K562 (cell line): ENCODE measurements around the gene NEK5. TPM values are rescaled to one million over a fixed set of nuclear protein-coding genes. Genes with fewer than 3 reads are reported as not detected.

Experiments
- ARID1B ChIP-seq: fragments of 450-650 bp; IDR thresholded peaks from 2 replicates; pipeline ENCODE4 v1.6.1; 2016; ENCODE audit warnings: antibody characterized with exemption, mild to moderate bottlenecking, inconsistent platforms
- ARNT ChIP-seq, 2 experiments: fragments of 450-650 bp; IDR thresholded peaks; 2 replicates each; pipeline ENCODE4 v1.6.1; 2016; ENCODE audit warnings: mild to moderate bottlenecking in 1 of 2
- BRD9 ChIP-seq: fragments of 450-650 bp; IDR thresholded peaks from 2 replicates; pipeline ENCODE4 v1.6.1; 2018; ENCODE audit warnings: low read depth; ENCODE audit not compliant: partially characterized antibody
- CBX2 ChIP-seq: fragments of 200-600 bp; sonication (generic); IDR thresholded peaks from one replicate; pipeline ENCODE4 v1.6.1; 2012; ENCODE audit warnings: mild to moderate bottlenecking, low read length, inconsistent platforms; ENCODE audit not compliant: insufficient read depth, poor library complexity, severe bottlenecking
- DEAF1 ChIP-seq: fragments of 450-650 bp; formaldehyde crosslinking; IDR thresholded peaks from 2 replicates; pipeline ENCODE4 v1.4.0; 2020; ENCODE audit warnings: mild to moderate bottlenecking, moderate library complexity
- DPF2 ChIP-seq: fragments of 450-650 bp; IDR thresholded peaks from 2 replicates; pipeline ENCODE4 v1.6.1; 2016
- EHMT2 ChIP-seq: fragments of 450-650 bp; IDR thresholded peaks from 2 replicates; pipeline ENCODE4 v1.6.1; 2018; ENCODE audit warnings: antibody characterized with exemption
- GATAD2A ChIP-seq: fragments of 450-650 bp; IDR thresholded peaks from 2 replicates; pipeline ENCODE4 v1.6.1; 2017
- HMG20A ChIP-seq: fragments of 450-650 bp; formaldehyde crosslinking; conservative IDR thresholded peaks from 2 replicates; pipeline ENCODE4 v1.4.0; 2020; ENCODE audit warnings: mild to moderate bottlenecking, mixed read lengths
- MAX ChIP-seq: sonication (generic); formaldehyde crosslinking; IDR thresholded peaks from 2 replicates; pipeline ENCODE4 v1.9.0; 2022; ENCODE audit warnings: mild to moderate bottlenecking, missing genetic modification reagents
- MECOM ChIP-seq: fragments of 250-450 bp; sonication (Bioruptor Pico); IDR thresholded peaks from 2 replicates; pipeline ENCODE4 v1.8.0; 2022; ENCODE audit warnings: inconsistent platforms
- NELFE ChIP-seq: IDR thresholded peaks from 2 replicates; pipeline ENCODE4 v1.6.1; 2011; ENCODE audit warnings: mild to moderate bottlenecking; ENCODE audit not compliant: insufficient read depth, insufficient read length
- POLR2AphosphoS5 ChIP-seq: IDR thresholded peaks from 2 replicates; pipeline ENCODE4 v1.6.1; 2011; ENCODE audit warnings: mild to moderate bottlenecking, low read depth, low read length, moderate library complexity; ENCODE audit not compliant: control insufficient read depth, insufficient read depth
- POLR3G ChIP-seq: IDR thresholded peaks from 2 replicates; pipeline ENCODE4 v1.6.1; 2011; ENCODE audit not compliant: insufficient read length, insufficient replicate concordance; ENCODE audit errors: extremely low read depth
- TEAD1 ChIP-seq, 2 experiments: fragments of 450-650 bp in 1 of 2; sonication (generic) in 1 of 2; formaldehyde crosslinking; IDR thresholded peaks; 2 replicates each; pipeline versions ENCODE4 v1.4.0 to v1.8.0; 2020 to 2022; ENCODE audit warnings: mild to moderate bottlenecking in 2 of 2, missing genetic modification reagents in 1 of 2
- THAP12 ChIP-seq: fragments of 250-450 bp; sonication (Bioruptor Pico); IDR thresholded peaks from 2 replicates; pipeline ENCODE4 v1.9.0; 2021; ENCODE audit warnings: mild to moderate bottlenecking, inconsistent platforms
- ZNF143 ChIP-seq: sonication (generic); formaldehyde crosslinking; IDR thresholded peaks from 2 replicates; pipeline ENCODE4 v1.9.0; 2022; ENCODE audit warnings: mild to moderate bottlenecking, missing genetic modification reagents
- ZNF354B ChIP-seq: fragments of 250-450 bp; sonication (Bioruptor Pico); IDR thresholded peaks from 2 replicates; pipeline ENCODE4 v1.4.0; 2020
- ZNF584 ChIP-seq: fragments of 200-800 bp; sonication (Bioruptor generic); IDR thresholded peaks from 2 replicates; pipeline ENCODE4 v1.6.1; 2016; ENCODE audit warnings: low read depth, mild to moderate bottlenecking, missing genetic modification characterization, missing compliant biosample characterization
- polyA plus RNA-seq, 8 experiments: library from polyadenylated mRNA; depleted of rRNA in 4 of 8; stranded (reverse) in 5 of 8; unstranded in 3 of 8; fragments of >200 nt; fragmentation: Nextera tagmentation in 2 of 8; fragmentation: Illumina TruSeq in 1 of 8; extraction: Ambion mirVana in 2 of 8; extraction: Trizol in 1 of 8; gene quantifications; 2 replicates each; pipeline versions ENCODE4 v1.2.1 to v1.2.3, GENCODE V29; 2011 to 2014; ENCODE audit warnings: inconsistent platforms in 1 of 8, missing spikeins in 1 of 8
- total RNA-seq, 7 experiments: library from RNA; depleted of rRNA in 6 of 7; stranded (reverse); fragments of >200 nt in 6 of 7; fragmentation: Illumina TruSeq in 2 of 7; extraction: Trizol in 2 of 7; gene quantifications; 2 replicates each; pipeline versions ENCODE4 v1.2.1 to v1.2.3, GENCODE V29; 2011 to 2021; ENCODE audit warnings: low replicate concordance in 1 of 7
- TF ChIP-seq, protein P1 (sequence below): fragments of 250-450 bp; sonication (Bioruptor Pico); IDR thresholded peaks from 2 replicates; pipeline ENCODE4 v1.8.0; 2021; ENCODE audit warnings: moderate library complexity, mild to moderate bottlenecking, inconsistent platforms
- TF ChIP-seq, protein P2 (sequence below): fragments of 250-450 bp; sonication (Bioruptor Pico); IDR thresholded peaks from 2 replicates; pipeline ENCODE4 v1.8.0; 2022; ENCODE audit warnings: inconsistent platforms

The NEK5 gene
- total and polyA plus RNA-seq, 9 of the 15 experiments (the other 6 are each of a cell fraction or from before 2014, with no cell fraction given), result 0.09 to 0.44 (median 0.33) TPM

DNA sequence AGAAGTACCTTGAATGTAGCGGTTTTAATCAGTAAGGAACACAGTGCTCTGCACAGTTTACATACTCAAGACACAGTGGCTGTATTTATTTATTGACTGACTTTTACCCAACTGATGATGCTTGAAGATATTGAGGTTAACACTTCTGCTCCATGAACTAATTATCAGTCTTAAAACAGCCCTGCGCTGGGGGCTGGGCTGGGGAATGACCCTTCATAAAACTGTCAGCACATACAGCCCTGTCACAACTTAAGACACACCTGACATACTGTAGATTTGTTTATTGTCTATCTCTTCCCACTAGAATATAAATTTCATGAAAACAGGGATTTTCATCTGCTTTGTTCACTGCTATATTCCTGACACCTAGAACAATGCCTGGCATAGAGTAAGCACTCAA, 10.8 kb downstream of the NEK5 start (continued):
- TF ChIP-seq CBX2 (no peak), HMG20A (no peak), DEAF1 (CRISPR knock-in tag) (no peak), ZNF354B (CRISPR knock-in tag) (no peak), MECOM (CRISPR knock-in tag) (no peak), DPF2 (peak; percentile 73), ZNF143 (CRISPR knock-in tag) (no peak), THAP12 (no peak), ZNF584 (CRISPR knock-in tag) (no peak), NELFE (no peak), BRD9 (no peak), POLR2AphosphoS5 (peak; percentile 30; the same call in 1 of the 2 replicates), MAX (CRISPR knock-in tag) (no peak), TEAD1 (CRISPR knock-in tag; IDR thresholded peaks at IDR 0.05) (no peak), EHMT2 (no peak), ARNT (IDR thresholded peaks at IDR 0.05) (no peak), GATAD2A (no peak), ARID1B (peak; percentile 74), POLR3G (no peak)
- TF ChIP-seq, protein P1, sequence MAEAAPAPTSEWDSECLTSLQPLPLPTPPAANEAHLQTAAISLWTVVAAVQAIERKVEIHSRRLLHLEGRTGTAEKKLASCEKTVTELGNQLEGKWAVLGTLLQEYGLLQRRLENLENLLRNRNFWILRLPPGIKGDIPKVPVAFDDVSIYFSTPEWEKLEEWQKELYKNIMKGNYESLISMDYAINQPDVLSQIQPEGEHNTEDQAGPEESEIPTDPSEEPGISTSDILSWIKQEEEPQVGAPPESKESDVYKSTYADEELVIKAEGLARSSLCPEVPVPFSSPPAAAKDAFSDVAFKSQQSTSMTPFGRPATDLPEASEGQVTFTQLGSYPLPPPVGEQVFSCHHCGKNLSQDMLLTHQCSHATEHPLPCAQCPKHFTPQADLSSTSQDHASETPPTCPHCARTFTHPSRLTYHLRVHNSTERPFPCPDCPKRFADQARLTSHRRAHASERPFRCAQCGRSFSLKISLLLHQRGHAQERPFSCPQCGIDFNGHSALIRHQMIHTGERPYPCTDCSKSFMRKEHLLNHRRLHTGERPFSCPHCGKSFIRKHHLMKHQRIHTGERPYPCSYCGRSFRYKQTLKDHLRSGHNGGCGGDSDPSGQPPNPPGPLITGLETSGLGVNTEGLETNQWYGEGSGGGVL, result no peak
- TF ChIP-seq, protein P2, sequence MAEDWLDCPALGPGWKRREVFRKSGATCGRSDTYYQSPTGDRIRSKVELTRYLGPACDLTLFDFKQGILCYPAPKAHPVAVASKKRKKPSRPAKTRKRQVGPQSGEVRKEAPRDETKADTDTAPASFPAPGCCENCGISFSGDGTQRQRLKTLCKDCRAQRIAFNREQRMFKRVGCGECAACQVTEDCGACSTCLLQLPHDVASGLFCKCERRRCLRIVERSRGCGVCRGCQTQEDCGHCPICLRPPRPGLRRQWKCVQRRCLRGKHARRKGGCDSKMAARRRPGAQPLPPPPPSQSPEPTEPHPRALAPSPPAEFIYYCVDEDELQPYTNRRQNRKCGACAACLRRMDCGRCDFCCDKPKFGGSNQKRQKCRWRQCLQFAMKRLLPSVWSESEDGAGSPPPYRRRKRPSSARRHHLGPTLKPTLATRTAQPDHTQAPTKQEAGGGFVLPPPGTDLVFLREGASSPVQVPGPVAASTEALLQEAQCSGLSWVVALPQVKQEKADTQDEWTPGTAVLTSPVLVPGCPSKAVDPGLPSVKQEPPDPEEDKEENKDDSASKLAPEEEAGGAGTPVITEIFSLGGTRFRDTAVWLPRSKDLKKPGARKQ, result no peak
